Right ventricle myocardium inferior (tissue), 1 donor: ENCODE results near the gene CITED1. TPM values are rescaled to one million over a fixed set of nuclear protein-coding genes. Genes with fewer than 3 reads are reported as not detected.

Experiments used
- total RNA-seq: library from RNA; stranded (reverse); fragmentation: NEBNext Ultra II Directional; extraction: Animal tissue kit (Norgen Biotek cat#: 25700); gene quantifications from one replicate; pipeline ENCODE4 v1.2.1, GENCODE V29; 2021
- donor health status: DM: no; HTN: yes; CAD: no; lungs with severe emphysema.

Gene CITED1
- total RNA-seq, 1 donor from 2014 or later = not detected

Other genes starting within 250 kb of the CITED1 start
- 2.4 TPM for gene RTL5, start 174.0 kb downstream of the CITED1 start, total RNA-seq
- gene PIN4, start 124.2 kb downstream of the CITED1 start, total RNA-seq = 12.0 TPM
- gene ERCC6L, start 66.9 kb downstream of the CITED1 start, total RNA-seq = 0.14 TPM
- 417 TPM for gene RPS4X, start 28.7 kb downstream of the CITED1 start, total RNA-seq